Measurements from ENCODE around the gene MRRF. TPM values are rescaled to one million over a fixed set of nuclear protein-coding genes. Genes with fewer than 3 reads are reported as not detected.

Gene MRRF
- total RNA-seq, 1 donor from 2014 or later: 58.8 TPM

- intact Hi-C loops (cut with micrococcal nuclease): no loop called here
- H3K4me3 Mint-ChIP-seq (ENCODE audit: low read depth): no peak overlapping the region
- peaks cover 21% of the 10 kb centered on the region for H3K4me1 Mint-ChIP-seq (ENCODE audit: low read depth)
- H3K27ac Mint-ChIP-seq: no peak overlapping the region
- peaks cover 78% of the 10 kb centered on the region for H3K27me3 Mint-ChIP-seq (ENCODE audit: low read depth)
- H3K36me3 Mint-ChIP-seq (ENCODE audit: low read depth): no peaks in the 10 kb centered on the region
- no peaks in the 10 kb centered on the region for H3K9me3 Mint-ChIP-seq
- DNase-seq (ENCODE audit: low spot score): no peak
Observed at GRCh38 chr9:122222791-122223190, 41.9 kb upstream of the MRRF start.

GRCh38 chr9:122223435-122223834 is 41.2 kb upstream of the MRRF start:
- H3K36me3 Mint-ChIP-seq (ENCODE audit: low read depth): no peaks in the 10 kb centered on the region
- no peaks in the 10 kb centered on the region for H3K9me3 Mint-ChIP-seq

GRCh38 chr9:122225312-122226141 is 39.2 kb upstream of the MRRF start:
- H3K9me3 Mint-ChIP-seq: no peaks in the 10 kb centered on the region
- no peak for DNase-seq (ENCODE audit: low spot score)
- H3K36me3 Mint-ChIP-seq (ENCODE audit: low read depth): no peaks in the 10 kb centered on the region
- intact Hi-C loops (cut with micrococcal nuclease): no loop called here
- peaks cover 3% of the 10 kb centered on the region for H3K4me1 Mint-ChIP-seq (ENCODE audit: low read depth)
- no peak overlapping the region for H3K27ac Mint-ChIP-seq
- H3K27me3 Mint-ChIP-seq (ENCODE audit: low read depth): peaks cover 55% of the 10 kb centered on the region
- no peak overlapping the region for H3K4me3 Mint-ChIP-seq (ENCODE audit: low read depth)

More at GRCh38 chr9:122223435-122223834, 41.2 kb upstream of the MRRF start:
- Mint-ChIP-seq H3K4me1 (ENCODE audit: low read depth) (peaks cover 14% of the 10 kb centered on the region), H3K27ac (no peak overlapping the region), H3K27me3 (ENCODE audit: low read depth) (peaks cover 74% of the 10 kb centered on the region), H3K4me3 (ENCODE audit: low read depth) (no peak overlapping the region)
- intact Hi-C loops (cut with micrococcal nuclease): no loop called here
- DNase-seq (ENCODE audit: low spot score): no peak

- Mint-ChIP-seq H3K4me1 (ENCODE audit: low read depth) (peaks cover 3% of the 10 kb centered on the region), H3K4me3 (ENCODE audit: low read depth) (no peak overlapping the region), H3K36me3 (ENCODE audit: low read depth) (no peaks in the 10 kb centered on the region), H3K27me3 (ENCODE audit: low read depth) (peaks cover 49% of the 10 kb centered on the region), H3K9me3 (no peaks in the 10 kb centered on the region), H3K27ac (no peak overlapping the region)
- no peak for DNase-seq (ENCODE audit: low spot score)
- intact Hi-C loops (cut with micrococcal nuclease): no loop called here
Observed at GRCh38 chr9:122226142-122226757, 38.4 kb upstream of the MRRF start.

DNA sequence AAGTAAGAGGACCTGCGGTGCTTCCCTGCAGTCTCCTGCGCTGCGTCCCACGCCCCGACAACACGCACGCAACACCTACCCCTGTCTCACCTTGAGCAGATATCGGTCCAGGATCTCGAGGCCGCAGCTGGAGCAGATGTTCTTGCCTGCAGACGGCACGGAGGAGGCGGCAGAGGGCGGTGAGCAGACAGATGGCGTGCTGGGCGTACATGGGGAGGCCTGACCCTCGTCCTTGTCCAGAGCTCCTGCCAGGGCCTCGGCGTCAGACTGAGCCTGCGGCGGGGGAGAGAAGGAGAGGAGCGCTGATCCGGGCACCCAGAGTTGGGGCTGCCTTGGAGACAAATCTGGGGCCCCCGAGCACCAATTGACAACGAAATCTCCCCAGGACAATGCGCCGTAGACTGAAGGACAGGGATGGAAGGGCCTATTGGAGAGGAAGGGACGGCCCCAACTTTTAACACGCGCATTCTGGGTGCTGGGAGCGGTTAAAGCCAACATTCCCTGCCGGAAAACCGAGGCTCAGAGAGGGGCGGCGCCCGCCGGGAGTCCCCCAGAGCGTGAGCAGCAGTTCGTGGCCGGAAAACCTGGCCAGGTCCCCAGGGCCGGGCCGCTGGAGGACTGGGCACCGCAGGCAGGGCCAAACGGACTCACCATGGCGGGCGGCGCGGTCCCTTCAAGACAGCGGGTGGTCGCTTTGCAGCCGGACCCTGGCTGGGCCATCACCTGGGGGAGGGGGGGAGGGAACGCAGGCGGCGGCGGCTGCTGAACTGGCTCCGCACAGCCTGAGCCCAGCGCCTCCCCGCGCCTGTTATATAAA is 37.7 kb upstream of the MRRF start:
- H3K27me3 Mint-ChIP-seq (ENCODE audit: low read depth): peaks cover 46% of the 10 kb centered on the region
- DNase-seq (ENCODE audit: low spot score): no peak

DNA sequence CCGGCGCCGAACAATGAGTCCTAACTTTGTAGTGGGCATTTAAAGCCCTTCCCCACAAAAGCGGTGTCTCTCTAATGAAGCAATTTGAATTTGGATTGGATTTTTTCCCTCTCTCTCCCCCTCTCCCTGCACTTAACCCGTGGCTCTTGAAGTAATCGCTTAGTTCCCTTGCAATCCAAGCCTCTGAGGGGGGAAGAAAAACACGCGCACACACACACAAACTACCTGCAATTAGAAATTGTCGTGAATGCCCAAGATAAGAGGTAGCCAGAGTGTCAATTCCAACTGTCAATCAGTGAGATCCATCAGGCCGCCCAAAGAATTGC is 37.1 kb upstream of the MRRF start:
- DNase-seq (ENCODE audit: low spot score): no peak
- H3K9me3 Mint-ChIP-seq: no peaks in the 10 kb centered on the region
- no peak overlapping the region for H3K4me3 Mint-ChIP-seq (ENCODE audit: low read depth)
- intact Hi-C loops (cut with micrococcal nuclease): no loop called here
- H3K4me1 Mint-ChIP-seq (ENCODE audit: low read depth): peaks cover 3% of the 10 kb centered on the region
- no peaks in the 10 kb centered on the region for H3K36me3 Mint-ChIP-seq (ENCODE audit: low read depth)
- H3K27ac Mint-ChIP-seq: no peak overlapping the region
- peaks cover 40% of the 10 kb centered on the region for H3K27me3 Mint-ChIP-seq (ENCODE audit: low read depth)

More for the DNA sequence above, 37.7 kb upstream of the MRRF start:
- no peak overlapping the region for H3K27ac Mint-ChIP-seq
- H3K4me1 Mint-ChIP-seq (ENCODE audit: low read depth): peaks cover 3% of the 10 kb centered on the region
- H3K9me3 Mint-ChIP-seq: no peaks in the 10 kb centered on the region
- no peak overlapping the region for H3K4me3 Mint-ChIP-seq (ENCODE audit: low read depth)
- intact Hi-C loops (cut with micrococcal nuclease): no loop called here
- H3K36me3 Mint-ChIP-seq (ENCODE audit: low read depth): no peaks in the 10 kb centered on the region

DNA sequence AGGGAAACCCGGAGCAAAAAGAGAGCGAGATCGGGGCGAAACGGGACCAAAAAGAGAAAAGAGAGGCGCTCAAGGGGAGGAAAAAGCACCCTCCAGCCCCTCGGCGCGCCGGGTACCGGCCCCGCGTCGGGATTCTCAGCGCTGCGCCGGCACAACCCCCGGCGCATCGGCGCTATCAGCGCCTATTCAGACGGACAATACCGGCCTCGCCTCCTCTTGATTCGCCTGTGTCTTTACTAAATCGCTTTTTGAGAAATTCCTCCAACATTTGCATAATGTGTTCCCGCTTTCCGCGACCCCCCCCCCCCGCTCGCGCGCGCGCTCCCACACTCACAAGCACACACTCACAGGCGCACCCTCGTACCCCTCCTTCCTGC is 36.5 kb upstream of the MRRF start:
- intact Hi-C loops (cut with micrococcal nuclease): no loop called here
- Mint-ChIP-seq H3K27ac (no peak overlapping the region), H3K27me3 (ENCODE audit: low read depth) (peaks cover 36% of the 10 kb centered on the region), H3K4me1 (ENCODE audit: low read depth) (no peaks in the 10 kb centered on the region), H3K36me3 (ENCODE audit: low read depth) (no peaks in the 10 kb centered on the region), H3K4me3 (ENCODE audit: low read depth) (no peak overlapping the region), H3K9me3 (no peaks in the 10 kb centered on the region)
- DNase-seq (ENCODE audit: low spot score): no peak

DNA sequence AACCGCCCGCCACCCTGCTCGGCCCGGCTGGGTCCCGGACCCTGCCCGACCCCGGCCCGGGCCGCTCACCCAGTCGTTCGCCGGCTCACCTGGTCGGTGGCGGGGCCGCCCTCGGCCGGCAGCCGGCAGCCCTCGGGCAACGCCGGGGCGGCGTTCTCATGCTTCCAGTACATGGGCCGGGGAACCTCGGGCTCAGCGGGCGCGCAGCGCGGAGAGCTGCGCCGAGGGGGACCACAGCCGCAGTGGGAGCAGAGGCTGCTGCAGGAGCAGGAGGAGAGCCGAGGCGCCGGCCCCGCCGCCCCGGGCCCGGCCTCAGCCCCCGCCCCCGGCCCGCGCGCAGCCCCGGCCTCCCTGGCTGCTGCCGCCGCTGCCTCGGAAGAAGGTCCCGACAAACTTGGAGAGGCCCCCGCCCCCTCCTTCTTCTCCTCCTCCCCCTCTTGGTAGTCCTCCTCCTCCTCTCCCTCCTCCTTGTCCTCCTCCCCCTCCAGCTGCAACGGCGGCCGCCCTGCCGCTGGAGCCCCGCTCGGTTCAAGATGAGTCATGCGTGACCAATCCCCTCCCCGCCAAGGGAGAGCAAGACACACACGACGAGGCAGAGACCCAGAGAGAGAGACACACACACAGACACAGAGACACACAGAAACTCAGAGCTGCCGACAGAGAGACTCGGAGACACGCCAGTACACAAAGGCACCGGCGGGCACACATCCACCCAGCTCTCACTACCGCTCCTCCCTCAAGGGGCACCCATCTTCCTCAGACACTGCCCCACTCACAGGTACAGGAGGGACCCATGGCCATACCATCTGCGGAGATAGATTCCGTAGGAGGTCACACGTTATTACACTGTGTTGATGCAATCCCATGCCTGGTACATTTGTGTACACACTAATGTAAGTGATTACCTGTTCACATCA is 35.9 kb upstream of the MRRF start, which contains the start of gene LHX6:
Gene LHX6, minus strand, starts transcription at position 390 of the 917 bp plus-strand sequence. Its CDS starts 217 bp downstream, at position 173.
- no peaks in the 10 kb centered on the region for H3K4me1 Mint-ChIP-seq (ENCODE audit: low read depth)
- no peaks in the 10 kb centered on the region for H3K9me3 Mint-ChIP-seq
- H3K36me3 Mint-ChIP-seq (ENCODE audit: low read depth): no peaks in the 10 kb centered on the region
- intact Hi-C loops (cut with micrococcal nuclease): loop anchor here (1.0 kb wide), 1 partner anchor 10 kb away; no protein-coding TSS in a partner anchor
- no peak within 1 kb of the TSS for H3K4me3 Mint-ChIP-seq (ENCODE audit: low read depth)
- peaks cover 33% of the 10 kb centered on the region for H3K27me3 Mint-ChIP-seq (ENCODE audit: low read depth)
- no peak within 1 kb of the TSS for H3K27ac Mint-ChIP-seq
- DNase-seq (ENCODE audit: low spot score): no peak

DNA sequence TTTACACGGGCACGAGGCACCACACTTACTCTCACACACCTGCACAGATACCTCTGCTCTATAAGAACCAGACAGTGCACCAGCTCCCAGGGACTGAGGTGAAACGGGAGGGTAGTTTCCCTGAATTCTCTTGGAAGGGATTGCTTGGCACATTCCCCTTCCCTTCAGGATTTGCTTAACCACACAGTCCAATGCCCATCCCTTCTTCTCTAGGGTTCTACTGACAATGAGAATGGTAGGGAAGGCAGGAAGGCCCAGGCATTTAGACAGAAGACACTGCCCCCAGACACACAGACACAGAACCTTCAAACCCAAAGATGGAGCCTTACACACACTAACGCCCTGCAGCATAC is 35.2 kb upstream of the MRRF start:
- Mint-ChIP-seq H3K27ac (no peak overlapping the region), H3K27me3 (ENCODE audit: low read depth) (peaks cover 32% of the 10 kb centered on the region), H3K4me1 (ENCODE audit: low read depth) (no peaks in the 10 kb centered on the region), H3K9me3 (no peaks in the 10 kb centered on the region), H3K4me3 (ENCODE audit: low read depth) (no peak overlapping the region), H3K36me3 (ENCODE audit: low read depth) (no peaks in the 10 kb centered on the region)
- no peak for DNase-seq (ENCODE audit: low spot score)
- intact Hi-C loops (cut with micrococcal nuclease): loop anchor here (1.0 kb wide), 1 partner anchor 10 kb away; no protein-coding TSS in a partner anchor

GRCh38 chr9:122232796-122233306 is 31.8 kb upstream of the MRRF start:
- Mint-ChIP-seq H3K4me1 (ENCODE audit: low read depth) (no peaks in the 10 kb centered on the region), H3K27me3 (ENCODE audit: low read depth) (peaks cover 15% of the 10 kb centered on the region), H3K9me3 (no peaks in the 10 kb centered on the region), H3K27ac (no peak overlapping the region), H3K4me3 (ENCODE audit: low read depth) (no peak overlapping the region), H3K36me3 (ENCODE audit: low read depth) (no peaks in the 10 kb centered on the region)
- no peak for DNase-seq (ENCODE audit: low spot score)
- intact Hi-C loops (cut with micrococcal nuclease): no loop called here

DNA sequence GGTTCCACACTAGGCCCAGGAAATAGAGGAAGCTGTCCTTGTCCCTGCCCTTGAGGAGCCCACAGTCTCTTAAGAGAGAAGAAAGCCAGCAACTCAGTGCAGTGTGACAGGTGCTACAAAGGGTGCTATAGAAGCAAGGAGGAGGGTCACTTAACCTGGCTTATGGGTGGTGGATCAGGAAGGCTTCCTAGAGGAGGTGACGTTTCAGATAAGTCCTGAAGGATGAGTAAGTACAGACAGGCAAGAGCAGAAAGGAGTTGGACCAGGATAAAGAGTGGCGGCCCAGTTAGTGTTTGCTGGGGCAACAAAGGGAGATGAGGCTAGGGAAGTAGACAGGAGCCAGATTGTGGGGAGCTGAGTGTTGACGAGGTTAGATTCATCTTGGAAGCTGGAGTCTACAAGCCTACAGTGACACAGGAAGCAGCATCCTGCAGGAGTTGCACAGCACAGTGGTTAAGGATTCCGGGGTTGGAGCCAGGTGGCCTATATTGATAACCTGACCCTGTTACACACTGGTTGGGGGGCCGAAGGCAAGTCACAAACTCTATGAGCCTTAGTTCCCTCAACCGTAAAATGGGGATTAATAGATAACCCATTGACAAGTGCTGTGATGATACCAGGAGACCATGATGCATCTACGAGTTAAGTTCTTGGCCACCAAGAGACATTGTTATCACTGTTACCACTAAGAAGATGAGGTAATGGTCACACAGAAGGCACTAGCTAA is 30.5 kb upstream of the MRRF start:
- no peak overlapping the region for H3K27ac Mint-ChIP-seq
- H3K27me3 Mint-ChIP-seq (ENCODE audit: low read depth): peaks cover 12% of the 10 kb centered on the region
- intact Hi-C loops (cut with micrococcal nuclease): no loop called here
- H3K36me3 Mint-ChIP-seq (ENCODE audit: low read depth): peaks cover 3% of the 10 kb centered on the region
- no peaks in the 10 kb centered on the region for H3K4me1 Mint-ChIP-seq (ENCODE audit: low read depth)
- no peak overlapping the region for H3K4me3 Mint-ChIP-seq (ENCODE audit: low read depth)
- H3K9me3 Mint-ChIP-seq: no peaks in the 10 kb centered on the region
- no peak for DNase-seq (ENCODE audit: low spot score)

All from activated T-helper 2 cell treated with anti-CD3 and anti-CD28 coated beads, Interferon-gamma antibody, Interleukin-2, Interleukin-4, amounts not matched to agents 10 μg/mL and 5 μg/mL and 100 μg/mL, durations not matched to agents 14 hours and 24 hours and 36 hours (primary cell).